GM12878 (cell line): Measurements from ENCODE around the gene KRTAP11-1.

Source experiments
- ATF2 ChIP-seq: IDR thresholded peaks from 2 replicates; pipeline ENCODE4 v1.6.1; 2012; ENCODE audit warnings: low read length, inconsistent platforms
- MTA2 ChIP-seq: fragments of 450-650 bp; IDR thresholded peaks from 2 replicates; pipeline ENCODE4 v1.6.1; 2016; ENCODE audit warnings: low read depth, mild to moderate bottlenecking, moderate library complexity
- POLR2A ChIP-seq: IDR thresholded peaks from 2 replicates; pipeline ENCODE4 v1.6.1; 2011; ENCODE audit warnings: low read depth, mild to moderate bottlenecking, low read length
- TAF1 ChIP-seq: IDR thresholded peaks from 2 replicates; pipeline ENCODE4 v1.6.1; 2011; ENCODE audit warnings: mild to moderate bottlenecking, low read depth, low read length, borderline replicate concordance
- TF ChIP-seq, protein P1 (sequence below), 3 experiments: IDR thresholded peaks in 2 of 3; conservative IDR thresholded peaks in 1 of 3; 2 replicates each; pipeline ENCODE4 v1.5.1; 2011; ENCODE audit warnings: low read depth in 3 of 3, low read length in 3 of 3, mild to moderate bottlenecking in 3 of 3, control low read depth in 2 of 3, moderate library complexity in 2 of 3, inconsistent platforms in 1 of 3, mixed read lengths in 1 of 3; ENCODE audit not compliant: control insufficient read depth in 2 of 3, insufficient read depth in 1 of 3; ENCODE audit errors: extremely low read depth in 1 of 3

DNA sequence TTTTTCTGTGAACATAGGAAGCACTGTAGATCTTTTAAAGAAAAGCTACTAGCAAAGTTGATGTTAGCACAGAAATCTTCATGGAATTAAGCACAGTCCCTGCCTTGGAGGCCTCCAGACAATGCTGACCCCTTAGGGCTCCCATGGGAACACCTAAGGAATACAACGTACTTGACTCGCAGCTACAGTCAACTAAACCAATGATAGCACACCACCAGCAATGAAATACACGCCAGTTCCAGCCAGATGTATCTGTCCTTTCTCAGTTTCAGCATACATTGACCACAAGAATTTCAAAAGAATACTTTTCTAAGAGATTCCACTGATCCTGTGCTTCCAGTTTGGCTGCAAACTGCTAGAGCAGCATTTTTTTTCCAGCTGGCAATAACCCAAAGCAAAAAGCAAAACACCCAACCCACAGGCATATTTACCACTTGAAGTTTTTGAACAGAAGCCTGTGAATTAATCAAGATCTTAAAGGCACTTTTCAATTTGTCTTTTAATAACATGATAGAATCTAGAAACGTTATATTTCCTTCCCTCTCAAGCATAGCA lies 42.8 kb upstream of the KRTAP11-1 start:
- TF ChIP-seq POLR2A (no peak), MTA2 (no peak), ATF2 (no peak), TAF1 (no peak)
- TF ChIP-seq, protein P1, sequence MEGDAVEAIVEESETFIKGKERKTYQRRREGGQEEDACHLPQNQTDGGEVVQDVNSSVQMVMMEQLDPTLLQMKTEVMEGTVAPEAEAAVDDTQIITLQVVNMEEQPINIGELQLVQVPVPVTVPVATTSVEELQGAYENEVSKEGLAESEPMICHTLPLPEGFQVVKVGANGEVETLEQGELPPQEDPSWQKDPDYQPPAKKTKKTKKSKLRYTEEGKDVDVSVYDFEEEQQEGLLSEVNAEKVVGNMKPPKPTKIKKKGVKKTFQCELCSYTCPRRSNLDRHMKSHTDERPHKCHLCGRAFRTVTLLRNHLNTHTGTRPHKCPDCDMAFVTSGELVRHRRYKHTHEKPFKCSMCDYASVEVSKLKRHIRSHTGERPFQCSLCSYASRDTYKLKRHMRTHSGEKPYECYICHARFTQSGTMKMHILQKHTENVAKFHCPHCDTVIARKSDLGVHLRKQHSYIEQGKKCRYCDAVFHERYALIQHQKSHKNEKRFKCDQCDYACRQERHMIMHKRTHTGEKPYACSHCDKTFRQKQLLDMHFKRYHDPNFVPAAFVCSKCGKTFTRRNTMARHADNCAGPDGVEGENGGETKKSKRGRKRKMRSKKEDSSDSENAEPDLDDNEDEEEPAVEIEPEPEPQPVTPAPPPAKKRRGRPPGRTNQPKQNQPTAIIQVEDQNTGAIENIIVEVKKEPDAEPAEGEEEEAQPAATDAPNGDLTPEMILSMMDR (IDR thresholded peaks at IDR 0.05 in 2 of 3, conservative IDR thresholded peaks at IDR 0.05 in 1 of 3; ENCODE audit: control insufficient read depth in 2 of 3, extremely low read depth in 1 of 3, insufficient read depth in 1 of 3, low read depth in 3 of 3, low read length in 3 of 3): no peak
